ENCODE measurements around the gene XRCC4. TPM values are rescaled to one million over a fixed set of nuclear protein-coding genes. Genes with fewer than 3 reads are reported as not detected.
"Not testable (repeated sequence)": the region's sequence is repeated elsewhere in the genome, so short reads cannot be mapped to it uniquely, and the experiment has no call there.

The XRCC4 gene
- total RNA-seq, 3 donors from 2014 or later = 8.8 to 10.8 (median 10.4) TPM

GRCh38 chr5:83251849-83252248 is 174.5 kb downstream of the XRCC4 start:
- intact Hi-C loops (cut with DNase I; ENCODE audit: low total_unique reads) = no loop called here
- no peaks in the 10 kb centered on the region for H3K36me3 ChIP-seq
- H3K27me3 ChIP-seq = no peaks in the 10 kb centered on the region
- H3K27ac ChIP-seq = no peak overlapping the region
- H3K4me1 ChIP-seq = no peaks in the 10 kb centered on the region
- no peak overlapping the region for H3K4me3 ChIP-seq
- H3K9me3 ChIP-seq = no peaks in the 10 kb centered on the region
- DNase-seq (ENCODE audit: low spot score in 2 of 2) = no peak
- TF ChIP-seq POLR2A (IDR thresholded peaks at IDR 0.05) = no peak
- TF ChIP-seq, protein P1, sequence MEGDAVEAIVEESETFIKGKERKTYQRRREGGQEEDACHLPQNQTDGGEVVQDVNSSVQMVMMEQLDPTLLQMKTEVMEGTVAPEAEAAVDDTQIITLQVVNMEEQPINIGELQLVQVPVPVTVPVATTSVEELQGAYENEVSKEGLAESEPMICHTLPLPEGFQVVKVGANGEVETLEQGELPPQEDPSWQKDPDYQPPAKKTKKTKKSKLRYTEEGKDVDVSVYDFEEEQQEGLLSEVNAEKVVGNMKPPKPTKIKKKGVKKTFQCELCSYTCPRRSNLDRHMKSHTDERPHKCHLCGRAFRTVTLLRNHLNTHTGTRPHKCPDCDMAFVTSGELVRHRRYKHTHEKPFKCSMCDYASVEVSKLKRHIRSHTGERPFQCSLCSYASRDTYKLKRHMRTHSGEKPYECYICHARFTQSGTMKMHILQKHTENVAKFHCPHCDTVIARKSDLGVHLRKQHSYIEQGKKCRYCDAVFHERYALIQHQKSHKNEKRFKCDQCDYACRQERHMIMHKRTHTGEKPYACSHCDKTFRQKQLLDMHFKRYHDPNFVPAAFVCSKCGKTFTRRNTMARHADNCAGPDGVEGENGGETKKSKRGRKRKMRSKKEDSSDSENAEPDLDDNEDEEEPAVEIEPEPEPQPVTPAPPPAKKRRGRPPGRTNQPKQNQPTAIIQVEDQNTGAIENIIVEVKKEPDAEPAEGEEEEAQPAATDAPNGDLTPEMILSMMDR (IDR thresholded peaks at IDR 0.05) = no peak
- TF ChIP-seq POLR2AphosphoS5 (IDR thresholded peaks at IDR 0.05) = no peak

GRCh38 chr5:83253720-83254119 is 176.4 kb downstream of the XRCC4 start:
- TF ChIP-seq POLR2AphosphoS5 (IDR thresholded peaks at IDR 0.05) (no peak), POLR2A (IDR thresholded peaks at IDR 0.05) (no peak)
- TF ChIP-seq, protein P1 (IDR thresholded peaks at IDR 0.05) = no peak
- intact Hi-C loops (cut with DNase I; ENCODE audit: low total_unique reads) = no loop called here
- no peaks in the 10 kb centered on the region for H3K9me3 ChIP-seq
- no peak for DNase-seq (ENCODE audit: low spot score in 2 of 2)
- H3K36me3 ChIP-seq = no peaks in the 10 kb centered on the region
- no peak overlapping the region for H3K27ac ChIP-seq
- no peaks in the 10 kb centered on the region for H3K27me3 ChIP-seq
- no peaks in the 10 kb centered on the region for H3K4me1 ChIP-seq
- H3K4me3 ChIP-seq = no peak overlapping the region

GRCh38 chr5:83255268-83255667 is 177.9 kb downstream of the XRCC4 start:
- intact Hi-C loops (cut with DNase I; ENCODE audit: low total_unique reads) = no loop called here
- Histone ChIP-seq H3K36me3 (no peaks in the 10 kb centered on the region), H3K27ac (no peak overlapping the region), H3K9me3 (no peaks in the 10 kb centered on the region), H3K4me3 (no peak overlapping the region), H3K4me1 (no peaks in the 10 kb centered on the region), H3K27me3 (no peaks in the 10 kb centered on the region)
- DNase-seq (ENCODE audit: low spot score in 2 of 2) = no peak
- TF ChIP-seq POLR2A (IDR thresholded peaks at IDR 0.05) (no peak), POLR2AphosphoS5 (IDR thresholded peaks at IDR 0.05) (no peak)
- TF ChIP-seq, protein P1 (IDR thresholded peaks at IDR 0.05) = no peak

GRCh38 chr5:83256091-83256780 is 178.9 kb downstream of the XRCC4 start:
- Histone ChIP-seq H3K36me3 (no peaks in the 10 kb centered on the region), H3K9me3 (no peaks in the 10 kb centered on the region), H3K4me1 (no peaks in the 10 kb centered on the region), H3K4me3 (no peak overlapping the region), H3K27ac (no peak overlapping the region), H3K27me3 (no peaks in the 10 kb centered on the region)
- intact Hi-C loops (cut with DNase I; ENCODE audit: low total_unique reads) = no loop called here
- DNase-seq (ENCODE audit: low spot score in 2 of 2) = no peak
- TF ChIP-seq POLR2AphosphoS5 (IDR thresholded peaks at IDR 0.05) (no peak), POLR2A (IDR thresholded peaks at IDR 0.05) (no peak)
- TF ChIP-seq, protein P1 (IDR thresholded peaks at IDR 0.05) = no peak

- H3K4me1 ChIP-seq; H3K27me3 ChIP-seq; H3K27ac ChIP-seq; intact Hi-C loops (cut with DNase I; ENCODE audit: low total_unique reads); DNase-seq (ENCODE audit: low spot score in 2 of 2); H3K9me3 ChIP-seq; H3K36me3 ChIP-seq; H3K4me3 ChIP-seq: not testable (repeated sequence)
Observed at GRCh38 chr5:83257684-83258083, 180.3 kb downstream of the XRCC4 start.

Measured in breast epithelium (tissue), 4 donors.